Prostate gland (tissue), 2 donors: Measurements from ENCODE around the gene S100A2.

ENCODE experiments used
- CTCF ChIP-seq, 4 experiments: fragments of 200-600 bp in 2 of 4; fragments of 450-650 bp in 2 of 4; sonication (generic) in 2 of 4; IDR thresholded peaks; 1 replicate in 3 of 4; 2 replicates in 1 of 4; pipeline ENCODE4 v1.5.1; 2016 to 2019; ENCODE audit warnings: antibody characterized with exemption in 4 of 4, mild to moderate bottlenecking in 2 of 4, moderate library complexity in 2 of 4
- POLR2A ChIP-seq: fragments of 450-650 bp; IDR thresholded peaks from one replicate; pipeline ENCODE4 v1.6.1; 2016; ENCODE audit warnings: antibody characterized with exemption, mild to moderate bottlenecking
- POLR2AphosphoS5 ChIP-seq: sonication (generic); formaldehyde crosslinking; IDR thresholded peaks from one replicate; pipeline ENCODE4 v1.6.1; 2017; ENCODE audit warnings: antibody characterized with exemption

GRCh38 chr1:153613406-153613805, 47.8 kb upstream of the S100A2 start:
- TF ChIP-seq CTCF (IDR thresholded peaks at IDR 0.05) (no peak), POLR2A (no peak), POLR2AphosphoS5 (no peak)
